ENCODE measurements around the gene BICD1. TPM values are rescaled to one million over a fixed set of nuclear protein-coding genes. Genes with fewer than 3 reads are reported as not detected.

Gene BICD1
- total RNA-seq, 6 experiments from 2014 or later = 24.5 to 36.6 (median 32.4) TPM

DNA sequence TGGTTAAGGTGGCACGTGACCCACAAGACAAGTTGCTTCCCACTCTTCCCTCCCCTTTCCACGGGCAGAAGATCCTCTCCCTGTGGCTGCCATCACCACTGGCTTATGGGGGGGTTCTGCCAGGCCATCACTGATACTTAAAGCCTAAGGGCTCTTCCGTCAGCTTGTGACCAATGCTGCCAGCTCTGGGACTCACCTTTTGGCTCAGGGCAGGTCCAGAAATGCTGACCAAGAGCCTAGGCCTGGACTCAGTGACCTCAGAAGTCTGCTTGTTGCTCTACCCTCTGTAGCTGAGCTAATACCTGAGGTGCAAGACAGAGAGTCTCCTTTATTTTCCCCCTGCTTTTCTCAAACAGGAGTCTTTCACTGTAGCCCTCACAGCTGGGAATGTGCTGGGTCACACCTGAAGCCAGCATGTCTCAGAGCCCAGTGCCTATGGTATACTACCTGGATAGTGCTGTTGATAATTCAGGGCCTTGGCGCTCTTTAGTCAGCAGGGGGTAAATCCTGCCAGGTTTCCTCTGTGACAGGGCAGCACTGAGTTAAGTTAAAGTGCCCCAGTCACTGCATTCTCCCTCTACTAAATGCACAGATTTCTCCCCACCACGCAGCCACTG lies 312.4 kb downstream of the BICD1 start:
- peaks cover 6% of the 10 kb centered on the region; the same call in 1 of the 2 replicates for H3K4me1 Mint-ChIP-seq (ENCODE audit: low read depth)
- no peaks in the 10 kb centered on the region for H3K9me3 Mint-ChIP-seq
- peaks cover 4% of the 10 kb centered on the region for H3K27me3 Mint-ChIP-seq (ENCODE audit: insufficient read depth)
- H3K27ac Mint-ChIP-seq = no peak overlapping the region
- DNase-seq = no peak
- H3K4me3 Mint-ChIP-seq = no peak overlapping the region
- no peak for TF ChIP-seq CTCF (IDR thresholded peaks at IDR 0.05)
- H3K36me3 Mint-ChIP-seq (ENCODE audit: low read depth) = no peaks in the 10 kb centered on the region

- Mint-ChIP-seq H3K27ac (no peak overlapping the region), H3K9me3 (no peaks in the 10 kb centered on the region), H3K4me3 (no peak overlapping the region), H3K27me3 (ENCODE audit: insufficient read depth) (peaks cover 4% of the 10 kb centered on the region), H3K4me1 (ENCODE audit: low read depth) (peaks cover 6% of the 10 kb centered on the region; the same call in 1 of the 2 replicates), H3K36me3 (ENCODE audit: low read depth) (no peaks in the 10 kb centered on the region)
- TF ChIP-seq CTCF (IDR thresholded peaks at IDR 0.05) = no peak
- no peak for DNase-seq
Observed at GRCh38 chr12:32419520-32419960, 312.9 kb downstream of the BICD1 start.

DNA sequence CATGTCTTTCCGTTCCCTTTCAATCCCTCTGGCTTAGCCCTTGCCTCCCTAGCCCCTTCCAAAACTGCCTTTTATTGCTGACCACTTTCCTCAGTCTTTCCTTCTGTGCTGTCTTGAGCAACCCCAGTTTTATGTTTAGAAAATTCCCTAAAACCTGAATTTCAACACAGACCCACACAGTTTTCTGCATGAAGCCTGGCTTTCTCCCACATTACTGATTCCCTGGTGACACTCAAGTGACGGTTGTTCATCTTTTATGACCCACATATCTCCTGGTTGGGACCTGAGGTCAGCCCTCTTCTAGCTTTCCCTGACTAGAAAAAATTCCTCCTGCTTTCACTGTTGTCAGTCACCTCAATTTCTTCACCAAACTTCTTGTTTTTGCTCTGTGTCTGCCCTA lies 313.7 kb downstream of the BICD1 start:
- Mint-ChIP-seq H3K36me3 (ENCODE audit: low read depth) (no peaks in the 10 kb centered on the region), H3K4me1 (ENCODE audit: low read depth) (peaks cover 6% of the 10 kb centered on the region; the same call in 1 of the 2 replicates), H3K9me3 (peaks cover 2% of the 10 kb centered on the region; the same call in 1 of the 2 replicates), H3K27me3 (ENCODE audit: insufficient read depth) (peaks cover 3% of the 10 kb centered on the region; the same call in 1 of the 2 replicates), H3K4me3 (no peak overlapping the region), H3K27ac (no peak overlapping the region)
- no peak for DNase-seq
- TF ChIP-seq CTCF (IDR thresholded peaks at IDR 0.05) = no peak

GRCh38 chr12:32423559-32423958 lies 316.9 kb downstream of the BICD1 start:
- no peak overlapping the region for H3K27ac Mint-ChIP-seq
- H3K27me3 Mint-ChIP-seq (ENCODE audit: insufficient read depth) = peaks cover 12% of the 10 kb centered on the region
- H3K36me3 Mint-ChIP-seq (ENCODE audit: low read depth) = peaks cover 19% of the 10 kb centered on the region
- peaks cover 31% of the 10 kb centered on the region for H3K9me3 Mint-ChIP-seq
- no peak overlapping the region for H3K4me3 Mint-ChIP-seq
- H3K4me1 Mint-ChIP-seq (ENCODE audit: low read depth) = peaks cover 6% of the 10 kb centered on the region; the same call in 1 of the 2 replicates
- no peak for TF ChIP-seq CTCF (IDR thresholded peaks at IDR 0.05)
- no peak for DNase-seq

- Mint-ChIP-seq H3K9me3 (peaks cover 30% of the 10 kb centered on the region), H3K36me3 (ENCODE audit: low read depth) (peaks cover 23% of the 10 kb centered on the region), H3K4me3 (no peak overlapping the region), H3K27ac (no peak overlapping the region), H3K27me3 (ENCODE audit: insufficient read depth) (peaks cover 25% of the 10 kb centered on the region), H3K4me1 (ENCODE audit: low read depth) (peaks cover 5% of the 10 kb centered on the region; the same call in 1 of the 2 replicates)
- TF ChIP-seq CTCF (IDR thresholded peaks at IDR 0.05) = no peak
- DNase-seq = no peak
Observed at GRCh38 chr12:32431025-32431424, 324.4 kb downstream of the BICD1 start.

Other genes starting within 250 kb of the BICD1 start
- gene RESF1, start 147.4 kb upstream of the BICD1 start, total RNA-seq (2021; fragmentation: NEBNext Ultra II Directional; extraction: Animal tissue kit (Norgen Biotek cat#: 25700)) = 10 to 100 TPM in 1 of 6 experiments, 1 to 10 TPM in 5; 7.0 to 10.1 (median 9.1) TPM